Epithelial cell of esophagus (primary cell): Measurements from ENCODE around the gene ING1.
A peak's percentile ranks its signal among the peaks of the same experiment; 100 is the strongest.

Experiments used
- DNase-seq: peaks from one replicate; pipeline ENCODE4 v3.0.0; 2010; ENCODE audit warnings: low read depth
- H3K4me3 ChIP-seq: 2 replicates; pipeline ENCODE4 v1.5.1; 2011; ENCODE audit warnings: mild to moderate bottlenecking, low read length, control low read depth
- TF ChIP-seq, protein P1 (sequence below): IDR thresholded peaks from 2 replicates; pipeline ENCODE4 v1.5.1; 2011; ENCODE audit warnings: low read depth, mild to moderate bottlenecking, low read length, control low read depth, inconsistent platforms; ENCODE audit not compliant: insufficient read depth; ENCODE audit errors: missing control alignments

The ING1 gene

DNA sequence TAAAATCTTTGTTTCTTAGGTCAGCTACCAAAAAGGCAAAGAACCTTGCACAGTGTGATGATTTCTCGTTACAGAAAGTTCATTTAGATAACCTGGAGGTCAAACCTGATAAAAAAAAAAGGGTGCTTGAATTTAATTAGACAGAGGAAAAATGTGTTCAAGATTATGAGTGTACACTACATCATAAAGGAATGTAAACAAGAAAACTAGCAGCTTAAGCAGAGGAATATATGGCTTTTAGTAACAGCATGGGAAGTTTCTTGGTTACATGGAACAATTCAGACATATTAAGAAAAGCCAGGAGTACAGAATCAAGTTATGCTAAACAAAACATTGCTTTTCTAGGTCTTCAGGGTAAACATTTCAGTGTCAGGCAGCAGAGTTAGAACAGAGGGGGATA, 32.9 kb downstream of the ING1 start:
- TF ChIP-seq, protein P1, sequence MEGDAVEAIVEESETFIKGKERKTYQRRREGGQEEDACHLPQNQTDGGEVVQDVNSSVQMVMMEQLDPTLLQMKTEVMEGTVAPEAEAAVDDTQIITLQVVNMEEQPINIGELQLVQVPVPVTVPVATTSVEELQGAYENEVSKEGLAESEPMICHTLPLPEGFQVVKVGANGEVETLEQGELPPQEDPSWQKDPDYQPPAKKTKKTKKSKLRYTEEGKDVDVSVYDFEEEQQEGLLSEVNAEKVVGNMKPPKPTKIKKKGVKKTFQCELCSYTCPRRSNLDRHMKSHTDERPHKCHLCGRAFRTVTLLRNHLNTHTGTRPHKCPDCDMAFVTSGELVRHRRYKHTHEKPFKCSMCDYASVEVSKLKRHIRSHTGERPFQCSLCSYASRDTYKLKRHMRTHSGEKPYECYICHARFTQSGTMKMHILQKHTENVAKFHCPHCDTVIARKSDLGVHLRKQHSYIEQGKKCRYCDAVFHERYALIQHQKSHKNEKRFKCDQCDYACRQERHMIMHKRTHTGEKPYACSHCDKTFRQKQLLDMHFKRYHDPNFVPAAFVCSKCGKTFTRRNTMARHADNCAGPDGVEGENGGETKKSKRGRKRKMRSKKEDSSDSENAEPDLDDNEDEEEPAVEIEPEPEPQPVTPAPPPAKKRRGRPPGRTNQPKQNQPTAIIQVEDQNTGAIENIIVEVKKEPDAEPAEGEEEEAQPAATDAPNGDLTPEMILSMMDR, result no peak
- H3K4me3 ChIP-seq, result no peak overlapping the region
- DNase-seq, result no peak

DNA sequence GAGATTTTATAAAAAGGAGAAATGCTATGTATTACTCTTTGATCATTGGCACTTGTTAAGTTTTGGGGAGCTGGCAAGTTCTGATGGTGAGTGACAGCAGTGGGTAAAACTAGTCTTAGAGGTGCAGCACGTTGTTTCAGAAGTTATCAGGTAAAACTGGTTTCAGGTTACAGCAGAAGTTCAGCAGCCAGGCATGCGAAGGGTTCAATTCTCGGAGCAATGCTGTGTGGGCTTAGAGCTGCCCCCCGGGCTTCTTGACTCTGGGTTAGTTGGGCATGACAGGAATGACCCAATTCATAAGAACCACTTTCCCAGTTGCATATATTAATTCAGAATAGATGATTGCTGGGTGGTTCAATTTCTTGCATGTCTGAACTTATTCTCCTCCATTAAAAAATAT, 34.8 kb downstream of the ING1 start:
- TF ChIP-seq, protein P1, result no peak
- no peak for DNase-seq
- no peak overlapping the region for H3K4me3 ChIP-seq

DNA sequence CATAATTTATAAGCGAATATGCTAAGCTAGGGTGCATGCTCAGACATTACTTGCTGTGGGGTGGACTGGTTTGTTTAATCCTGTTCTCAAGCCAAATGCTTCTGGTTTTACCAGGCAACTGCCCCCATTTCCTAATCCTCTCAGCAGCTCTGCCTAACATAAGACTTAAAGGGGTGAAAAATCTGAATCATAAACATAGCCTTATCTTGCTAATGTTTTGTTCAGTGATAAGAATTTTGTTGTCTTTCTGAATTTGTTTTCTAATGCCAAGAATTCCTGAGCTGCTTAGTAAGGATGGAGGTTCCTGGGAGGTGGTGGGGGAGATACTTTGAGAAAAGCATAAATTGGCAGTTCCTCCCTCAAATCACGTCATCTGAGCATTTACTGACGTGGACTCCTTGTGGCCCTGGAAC, 42.7 kb downstream of the ING1 start:
- H3K4me3 ChIP-seq, result no peak overlapping the region
- TF ChIP-seq, protein P1, result no peak
- no peak for DNase-seq

DNA sequence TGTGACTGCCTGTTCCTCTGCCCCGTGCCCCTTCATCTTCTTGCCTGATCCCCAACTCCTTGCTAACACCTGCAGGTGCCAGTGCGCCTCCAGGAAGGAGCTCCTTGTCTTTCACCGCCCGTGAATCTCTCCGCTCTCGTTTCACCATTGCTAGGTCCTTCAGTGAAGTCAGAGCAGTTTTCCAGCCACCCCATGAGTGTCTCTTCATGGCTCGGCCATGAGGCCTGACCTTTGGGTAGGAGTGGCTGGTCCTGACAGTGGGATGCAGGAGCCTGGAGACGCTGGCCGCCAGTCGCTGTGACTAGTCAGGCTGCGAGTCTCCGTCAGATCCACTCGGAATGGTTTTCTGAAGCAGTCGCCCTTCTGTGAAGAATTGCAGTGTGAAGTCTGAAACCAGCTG, 43.8 kb downstream of the ING1 start:
- TF ChIP-seq, protein P1, result no peak
- no peak overlapping the region for H3K4me3 ChIP-seq
- no peak for DNase-seq

DNA sequence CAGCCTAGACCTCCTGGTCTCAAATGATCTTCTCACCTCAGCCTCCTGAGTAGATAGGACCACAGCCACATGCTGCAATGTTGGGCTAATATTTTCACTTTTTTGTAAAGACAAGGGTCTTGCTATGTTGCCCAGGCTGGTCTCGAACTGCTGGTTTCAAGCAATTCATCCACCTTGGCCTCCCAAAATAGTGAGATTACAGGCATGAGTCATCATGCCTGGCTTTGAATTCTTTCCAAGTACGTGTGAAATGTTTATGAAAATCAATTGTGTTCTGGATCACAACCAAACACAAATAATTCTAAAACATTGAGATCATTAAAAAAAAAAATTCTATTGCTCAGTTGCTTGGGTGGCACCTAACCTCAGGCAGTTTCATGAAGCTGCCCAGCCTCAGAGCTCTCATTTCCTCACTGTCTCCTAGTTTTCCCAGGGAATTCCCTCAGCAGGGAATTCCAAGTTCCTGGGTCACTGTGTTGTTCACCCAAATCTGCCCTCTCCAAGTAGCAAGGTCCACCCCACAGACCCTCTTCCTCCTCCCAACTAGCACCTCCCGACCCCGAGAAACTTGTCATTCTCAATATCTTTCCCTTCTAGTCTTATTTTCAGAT, 44.8 kb downstream of the ING1 start:
- TF ChIP-seq, protein P1, result no peak
- no peak overlapping the region for H3K4me3 ChIP-seq
- peak; percentile 36 for DNase-seq

DNA sequence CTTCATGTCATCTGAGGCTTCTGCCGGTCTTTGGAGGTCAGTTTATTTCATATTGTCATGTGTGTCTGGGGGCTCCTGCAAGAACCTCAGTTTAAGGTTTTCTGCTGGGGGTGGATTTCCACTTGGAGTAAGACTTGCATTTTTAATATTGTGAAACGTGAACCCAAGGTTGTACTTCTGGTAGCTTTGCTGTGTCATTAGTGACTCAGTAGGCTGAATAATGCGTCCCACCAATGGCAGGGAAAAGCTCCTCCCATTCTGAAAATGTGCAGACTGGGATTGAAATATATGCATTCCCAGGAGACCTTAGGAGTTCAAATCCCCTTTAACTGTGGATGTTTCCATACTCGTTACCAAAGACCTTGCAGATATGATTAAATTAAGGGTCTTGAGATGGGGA, 46.2 kb downstream of the ING1 start:
- TF ChIP-seq, protein P1, result no peak
- DNase-seq, result peak; percentile 50
- no peak overlapping the region for H3K4me3 ChIP-seq

DNA sequence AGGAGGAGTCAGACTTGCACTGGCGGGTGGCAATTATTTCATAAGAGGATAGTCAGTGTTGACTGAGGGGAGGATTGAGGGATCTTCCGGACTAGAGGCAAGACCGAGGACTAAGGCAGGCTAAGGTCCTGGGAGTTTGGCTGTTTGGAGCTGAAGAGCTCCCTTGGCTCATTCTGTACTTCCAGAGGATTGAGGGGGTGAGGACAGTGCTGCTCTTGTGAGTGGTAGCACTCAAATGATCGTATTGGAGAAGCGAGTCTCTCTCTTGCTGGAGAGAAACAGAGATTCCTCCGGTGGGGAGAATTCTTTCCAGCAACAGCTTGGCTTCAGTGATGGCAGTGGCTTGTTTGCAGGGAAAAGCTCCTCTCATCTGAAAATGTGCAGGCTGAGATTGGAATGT, 47.1 kb downstream of the ING1 start:
- H3K4me3 ChIP-seq, result no peak overlapping the region
- TF ChIP-seq, protein P1, result no peak
- no peak for DNase-seq
